ENCODE results near the gene CCNA2. TPM values are rescaled to one million over a fixed set of nuclear protein-coding genes. Genes with fewer than 3 reads are reported as not detected.

The CCNA2 gene
- total and polyA plus RNA-seq, 9 of the 15 experiments (the other 6 are each of a cell fraction or from before 2014, with no cell fraction given) = 37.1 to 197 (median 154) TPM

DNA sequence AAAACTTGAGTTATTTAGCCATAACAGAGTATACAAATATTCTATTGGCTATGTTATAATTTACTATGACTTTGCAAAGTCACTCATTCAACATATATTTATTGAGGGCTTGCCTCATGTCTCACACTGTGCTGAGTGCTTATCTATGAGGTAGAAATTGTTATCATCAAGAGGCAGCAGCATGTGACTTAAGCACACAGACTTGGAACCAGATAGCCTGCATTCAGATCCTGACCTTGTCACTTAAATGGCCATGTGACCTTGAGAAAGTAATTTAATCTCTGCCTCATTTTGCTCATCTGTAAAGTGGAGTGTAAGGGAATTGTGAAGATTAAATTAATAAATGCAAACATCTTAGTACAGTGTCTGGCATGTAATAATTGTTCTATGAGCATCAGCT is 32.7 kb downstream of the CCNA2 start (continued):
- peak; percentile 90 for TF ChIP-seq CREM (IDR thresholded peaks at IDR 0.05; ENCODE audit: low read depth)
- peak in 1 of 2 experiments; percentile 65; a peak in 2 of 4 replicates for TF ChIP-seq FOXA3 (CRISPR knock-in tag; conservative IDR thresholded peaks at IDR 0.05 in 1 of 2, IDR thresholded peaks at IDR 0.05 in 1 of 2)
- peak; percentile 63 for TF ChIP-seq CEBPB (tag; IDR thresholded peaks at IDR 0.05)
- TF ChIP-seq LEF1 (IDR thresholded peaks at IDR 0.05) = peak; percentile 86
- TF ChIP-seq, protein P1, sequence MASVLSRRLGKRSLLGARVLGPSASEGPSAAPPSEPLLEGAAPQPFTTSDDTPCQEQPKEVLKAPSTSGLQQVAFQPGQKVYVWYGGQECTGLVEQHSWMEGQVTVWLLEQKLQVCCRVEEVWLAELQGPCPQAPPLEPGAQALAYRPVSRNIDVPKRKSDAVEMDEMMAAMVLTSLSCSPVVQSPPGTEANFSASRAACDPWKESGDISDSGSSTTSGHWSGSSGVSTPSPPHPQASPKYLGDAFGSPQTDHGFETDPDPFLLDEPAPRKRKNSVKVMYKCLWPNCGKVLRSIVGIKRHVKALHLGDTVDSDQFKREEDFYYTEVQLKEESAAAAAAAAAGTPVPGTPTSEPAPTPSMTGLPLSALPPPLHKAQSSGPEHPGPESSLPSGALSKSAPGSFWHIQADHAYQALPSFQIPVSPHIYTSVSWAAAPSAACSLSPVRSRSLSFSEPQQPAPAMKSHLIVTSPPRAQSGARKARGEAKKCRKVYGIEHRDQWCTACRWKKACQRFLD (CRISPR knock-in tag; IDR thresholded peaks at IDR 0.05) = peak; percentile 84; the same call in 1 of the 2 replicates
- no peak for TF ChIP-seq THRAP3 (IDR thresholded peaks at IDR 0.05; ENCODE audit: borderline replicate concordance)
- TF ChIP-seq BACH1 (tag; IDR thresholded peaks at IDR 0.05) = 0 out of 2 replicates have a peak, but pooled peaks have one; percentile 21
- TF ChIP-seq, protein P2, sequence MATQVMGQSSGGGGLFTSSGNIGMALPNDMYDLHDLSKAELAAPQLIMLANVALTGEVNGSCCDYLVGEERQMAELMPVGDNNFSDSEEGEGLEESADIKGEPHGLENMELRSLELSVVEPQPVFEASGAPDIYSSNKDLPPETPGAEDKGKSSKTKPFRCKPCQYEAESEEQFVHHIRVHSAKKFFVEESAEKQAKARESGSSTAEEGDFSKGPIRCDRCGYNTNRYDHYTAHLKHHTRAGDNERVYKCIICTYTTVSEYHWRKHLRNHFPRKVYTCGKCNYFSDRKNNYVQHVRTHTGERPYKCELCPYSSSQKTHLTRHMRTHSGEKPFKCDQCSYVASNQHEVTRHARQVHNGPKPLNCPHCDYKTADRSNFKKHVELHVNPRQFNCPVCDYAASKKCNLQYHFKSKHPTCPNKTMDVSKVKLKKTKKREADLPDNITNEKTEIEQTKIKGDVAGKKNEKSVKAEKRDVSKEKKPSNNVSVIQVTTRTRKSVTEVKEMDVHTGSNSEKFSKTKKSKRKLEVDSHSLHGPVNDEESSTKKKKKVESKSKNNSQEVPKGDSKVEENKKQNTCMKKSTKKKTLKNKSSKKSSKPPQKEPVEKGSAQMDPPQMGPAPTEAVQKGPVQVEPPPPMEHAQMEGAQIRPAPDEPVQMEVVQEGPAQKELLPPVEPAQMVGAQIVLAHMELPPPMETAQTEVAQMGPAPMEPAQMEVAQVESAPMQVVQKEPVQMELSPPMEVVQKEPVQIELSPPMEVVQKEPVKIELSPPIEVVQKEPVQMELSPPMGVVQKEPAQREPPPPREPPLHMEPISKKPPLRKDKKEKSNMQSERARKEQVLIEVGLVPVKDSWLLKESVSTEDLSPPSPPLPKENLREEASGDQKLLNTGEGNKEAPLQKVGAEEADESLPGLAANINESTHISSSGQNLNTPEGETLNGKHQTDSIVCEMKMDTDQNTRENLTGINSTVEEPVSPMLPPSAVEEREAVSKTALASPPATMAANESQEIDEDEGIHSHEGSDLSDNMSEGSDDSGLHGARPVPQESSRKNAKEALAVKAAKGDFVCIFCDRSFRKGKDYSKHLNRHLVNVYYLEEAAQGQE (IDR thresholded peaks at IDR 0.05; ENCODE audit: borderline replicate concordance) = peak; percentile 61
- TF ChIP-seq, protein P2 (CRISPR knock-in tag; IDR thresholded peaks at IDR 0.05; ENCODE audit: low read depth) = no peak
- no peak for TF ChIP-seq NR2C2 (CRISPR knock-in tag; IDR thresholded peaks at IDR 0.05)
- peak; percentile 44; the same call in 1 of the 2 replicates for TF ChIP-seq NR2C2 (tag; IDR thresholded peaks at IDR 0.05)
- TF ChIP-seq KDM1A (IDR thresholded peaks at IDR 0.05) = peak; percentile 92 to 96
- TF ChIP-seq ELF2 (CRISPR knock-in tag; IDR thresholded peaks at IDR 0.05) = 0 out of 2 replicates have a peak, but pooled peaks have one; percentile 14
- no peak for TF ChIP-seq ZKSCAN1 (IDR thresholded peaks at IDR 0.05; ENCODE audit: low read depth, low read length)
- TF ChIP-seq, protein P3, sequence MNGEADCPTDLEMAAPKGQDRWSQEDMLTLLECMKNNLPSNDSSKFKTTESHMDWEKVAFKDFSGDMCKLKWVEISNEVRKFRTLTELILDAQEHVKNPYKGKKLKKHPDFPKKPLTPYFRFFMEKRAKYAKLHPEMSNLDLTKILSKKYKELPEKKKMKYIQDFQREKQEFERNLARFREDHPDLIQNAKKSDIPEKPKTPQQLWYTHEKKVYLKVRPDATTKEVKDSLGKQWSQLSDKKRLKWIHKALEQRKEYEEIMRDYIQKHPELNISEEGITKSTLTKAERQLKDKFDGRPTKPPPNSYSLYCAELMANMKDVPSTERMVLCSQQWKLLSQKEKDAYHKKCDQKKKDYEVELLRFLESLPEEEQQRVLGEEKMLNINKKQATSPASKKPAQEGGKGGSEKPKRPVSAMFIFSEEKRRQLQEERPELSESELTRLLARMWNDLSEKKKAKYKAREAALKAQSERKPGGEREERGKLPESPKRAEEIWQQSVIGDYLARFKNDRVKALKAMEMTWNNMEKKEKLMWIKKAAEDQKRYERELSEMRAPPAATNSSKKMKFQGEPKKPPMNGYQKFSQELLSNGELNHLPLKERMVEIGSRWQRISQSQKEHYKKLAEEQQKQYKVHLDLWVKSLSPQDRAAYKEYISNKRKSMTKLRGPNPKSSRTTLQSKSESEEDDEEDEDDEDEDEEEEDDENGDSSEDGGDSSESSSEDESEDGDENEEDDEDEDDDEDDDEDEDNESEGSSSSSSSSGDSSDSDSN (IDR thresholded peaks at IDR 0.05; ENCODE audit: borderline replicate concordance in 1 of 2, low read depth in 2 of 2, low read length in 2 of 2) = 0 out of 4 replicates have a peak, but pooled peaks of 1 of the 2 experiments have one; percentile 9
- TF ChIP-seq ZNF12 (CRISPR knock-in tag; IDR thresholded peaks at IDR 0.05) = no peak
- TF ChIP-seq NCOR1 (IDR thresholded peaks at IDR 0.05) = peak; percentile 93

Measured in K562 (cell line).